H9 (cell line): Measurements from ENCODE around the gene HAND2. TPM values are rescaled to one million over a fixed set of nuclear protein-coding genes. Genes with fewer than 3 reads are reported as not detected.

Experiments used
- DNase-seq: peaks from one replicate; pipeline ENCODE4 v3.0.0-alpha.2; 2017
- H2AFZ ChIP-seq: one replicate; pipeline ENCODE4 v1.6.1; 2013; ENCODE audit warnings: mild to moderate bottlenecking, low read length, control low read depth, moderate library complexity
- H2AK5ac ChIP-seq: 2 replicates; pipeline ENCODE4 v1.6.1; 2013; ENCODE audit warnings: low read length, control low read depth, mixed read lengths; ENCODE audit not compliant: insufficient read length
- H2BK120ac ChIP-seq: one replicate; pipeline ENCODE4 v1.6.1; 2013; ENCODE audit warnings: low read depth, mild to moderate bottlenecking, low read length, control low read depth, inconsistent platforms; ENCODE audit not compliant: poor library complexity, severe bottlenecking
- H2BK12ac ChIP-seq: 2 replicates; pipeline ENCODE4 v1.6.1; 2013; ENCODE audit warnings: low read length, control low read depth, mixed read lengths, low read depth; ENCODE audit not compliant: insufficient read length
- H2BK15ac ChIP-seq: 2 replicates; pipeline ENCODE4 v1.6.1; 2013; ENCODE audit warnings: low read depth, low read length, control low read depth
- H2BK20ac ChIP-seq: one replicate; pipeline ENCODE4 v1.6.1; 2013; ENCODE audit warnings: low read depth, mild to moderate bottlenecking, low read length, control low read depth, inconsistent platforms; ENCODE audit not compliant: poor library complexity, severe bottlenecking
- H2BK5ac ChIP-seq: 2 replicates; pipeline ENCODE4 v1.6.1; 2013; ENCODE audit warnings: low read length, control low read depth, mixed read lengths; ENCODE audit not compliant: insufficient read length
- H3K14ac ChIP-seq: 2 replicates; pipeline ENCODE4 v1.6.1; 2013; ENCODE audit warnings: low read length, control low read depth; ENCODE audit not compliant: insufficient read depth
- H3K18ac ChIP-seq: 2 replicates; pipeline ENCODE4 v1.6.1; 2013; ENCODE audit warnings: low read depth, mild to moderate bottlenecking, mixed read lengths, low read length, control low read depth; ENCODE audit not compliant: insufficient read length
- H3K23ac ChIP-seq: 2 replicates; pipeline ENCODE4 v1.6.1; 2013; ENCODE audit warnings: low read length, control low read depth, mixed read lengths, low read depth; ENCODE audit not compliant: insufficient read length
- H3K23me2 ChIP-seq: 2 replicates; pipeline ENCODE4 v1.6.1; 2013; ENCODE audit warnings: low read depth, mild to moderate bottlenecking, mixed read lengths, low read length, control low read depth; ENCODE audit not compliant: insufficient read length, poor library complexity, severe bottlenecking
- H3K27ac ChIP-seq: 2 replicates; pipeline ENCODE4 v1.5.1; 2013; ENCODE audit warnings: low read length, control low read depth, mixed read lengths, low read depth; ENCODE audit not compliant: insufficient read length
- H3K27me3 ChIP-seq: 2 replicates; pipeline ENCODE4 v1.6.1; 2013; ENCODE audit warnings: low read length, control low read depth, inconsistent platforms; ENCODE audit not compliant: insufficient read depth
- H3K4ac ChIP-seq: 2 replicates; pipeline ENCODE4 v1.6.1; 2013; ENCODE audit warnings: low read depth, mild to moderate bottlenecking, control low read depth, inconsistent platforms, low read length, moderate library complexity
- H3K4me1 ChIP-seq: 2 replicates; pipeline ENCODE4 v1.6.1; 2013; ENCODE audit warnings: low read length, control low read depth, inconsistent platforms; ENCODE audit not compliant: insufficient read depth
- H3K4me2 ChIP-seq: 2 replicates; pipeline ENCODE4 v1.6.1; 2013; ENCODE audit warnings: low read length, control low read depth, mixed read lengths; ENCODE audit not compliant: insufficient read length, insufficient read depth
- H3K56ac ChIP-seq: 2 replicates; pipeline ENCODE4 v1.6.1; 2013; ENCODE audit warnings: low read depth, mild to moderate bottlenecking, mixed read lengths, low read length, control low read depth; ENCODE audit not compliant: insufficient read length
- H3K79me1 ChIP-seq: 2 replicates; pipeline ENCODE4 v1.6.1; 2013; ENCODE audit warnings: low read depth, mild to moderate bottlenecking, moderate library complexity, low read length, control low read depth, inconsistent platforms; ENCODE audit not compliant: insufficient read depth, poor library complexity, severe bottlenecking
- H3K79me2 ChIP-seq: 2 replicates; pipeline ENCODE4 v1.6.1; 2013; ENCODE audit warnings: low read length, control low read depth, inconsistent platforms; ENCODE audit not compliant: insufficient read depth
- H3K9ac ChIP-seq: 2 replicates; pipeline ENCODE4 v1.6.1; 2013; ENCODE audit warnings: low read length, control low read depth, mixed read lengths; ENCODE audit not compliant: insufficient read length; ENCODE audit errors: extremely low read depth
- H3K9me3 ChIP-seq: one replicate; pipeline ENCODE4 v1.6.1; 2013; ENCODE audit warnings: low read depth, low read length, inconsistent platforms; ENCODE audit not compliant: control insufficient read depth
- H3T11ph ChIP-seq: one replicate; pipeline ENCODE4 v1.6.1; 2013; ENCODE audit warnings: mild to moderate bottlenecking, low read length, control low read depth, inconsistent platforms
- H4K20me1 ChIP-seq: one replicate; pipeline ENCODE4 v1.6.1; 2013; ENCODE audit not compliant: control insufficient read depth, insufficient read length, insufficient read depth
- H4K5ac ChIP-seq: 2 replicates; pipeline ENCODE4 v1.6.1; 2013; ENCODE audit warnings: low read depth, mild to moderate bottlenecking, mixed read lengths, low read length, control low read depth; ENCODE audit not compliant: insufficient read length
- H4K8ac ChIP-seq: replicated peaks from 2 replicates; pipeline ENCODE4 v1.6.1; 2013; ENCODE audit warnings: low read length, control low read depth, mixed read lengths, low read depth; ENCODE audit not compliant: insufficient read length
- H4K91ac ChIP-seq: 2 replicates; pipeline ENCODE4 v1.6.1; 2013; ENCODE audit warnings: low read depth, mild to moderate bottlenecking, moderate library complexity, mixed read lengths, low read length, control low read depth; ENCODE audit not compliant: insufficient read length
- H3K27ac Mint-ChIP-seq, 3 experiments: 2 replicates in 2 of 3; 3 replicates in 1 of 3; pipeline ENCODE4 v1.8.0; 2020 to 2021; ENCODE audit warnings: mixed read lengths in 3 of 3, mild to moderate bottlenecking in 1 of 3, moderate library complexity in 1 of 3
- H3K27me3 Mint-ChIP-seq: 2 replicates; pipeline ENCODE4 v1.8.0; 2021; ENCODE audit warnings: low read depth, mild to moderate bottlenecking, moderate library complexity, mixed read lengths
- H3K36me3 Mint-ChIP-seq, 3 experiments: 2 replicates in 2 of 3; 3 replicates in 1 of 3; pipeline ENCODE4 v1.8.0; 2020 to 2021; ENCODE audit warnings: low read depth in 3 of 3, mixed read lengths in 3 of 3; ENCODE audit not compliant: insufficient read depth in 1 of 3
- H3K4me1 Mint-ChIP-seq, 2 experiments: 2 replicates each; pipeline ENCODE4 v1.8.0; 2020; ENCODE audit warnings: mixed read lengths in 2 of 2
- H3K4me3 Mint-ChIP-seq, 2 experiments: 2 replicates in 1 of 2; 3 replicates in 1 of 2; pipeline ENCODE4 v1.8.0; 2020 to 2021; ENCODE audit warnings: mild to moderate bottlenecking in 2 of 2, mixed read lengths in 2 of 2, moderate library complexity in 1 of 2
- H3K9me3 Mint-ChIP-seq, 2 experiments: 2 replicates in 1 of 2; 3 replicates in 1 of 2; pipeline ENCODE4 v1.8.0; 2020; ENCODE audit warnings: mild to moderate bottlenecking in 2 of 2, mixed read lengths in 2 of 2, moderate library complexity in 1 of 2
- CTCF ChIP-seq: fragments of 200-600 bp; sonication (generic); conservative IDR thresholded peaks from 3 replicates; pipeline ENCODE4 v1.8.0; 2021; ENCODE audit warnings: antibody characterized with exemption, mild to moderate bottlenecking
- WGBS: extraction: QIAGEN DNeasy Blood & Tissue Kit; methylation state at CpG from one replicate; pipeline ENCODE4 v1.1.7; 2013; ENCODE audit warnings: missing lambda C conversion rate, low lambda C conversion rate, mixed read lengths; ENCODE audit not compliant: insufficient read length; ENCODE audit errors: extremely low coverage; 5-methylcytosine and 5-hydroxymethylcytosine counted together
- total RNA-seq: library from RNA; stranded (reverse); gene quantifications from 2 replicates; pipeline ENCODE4 v1.2.1, GENCODE V29; 2021

Gene HAND2
- total RNA-seq, 1 experiment from 2014 or later: not detected

GRCh38 chr4:173490256-173490655, 39.8 kb downstream of the HAND2 start:
- H2BK5ac ChIP-seq: no peak overlapping the region
- no peaks in the 10 kb centered on the region for H3K79me2 ChIP-seq
- no peak overlapping the region for H4K5ac ChIP-seq
- peak overlapping the region in 1 of 3 experiments; percentile 73; a peak in 2 of 7 replicates for H3K27ac Mint-ChIP-seq
- H4K91ac ChIP-seq: no peak overlapping the region
- DNase-seq: no peak
- no peak overlapping the region for H3K4me3 Mint-ChIP-seq
- H2AK5ac ChIP-seq: no peak overlapping the region
- H3K4me1 ChIP-seq: no peaks in the 10 kb centered on the region; the same call in 1 of the 2 replicates
- no peak overlapping the region for H3K23ac ChIP-seq
- H2BK20ac ChIP-seq: no peak overlapping the region
- H3K27me3 ChIP-seq: peaks cover 4% of the 10 kb centered on the region; the same call in 1 of the 2 replicates
- H3K27ac ChIP-seq: no peak overlapping the region
- H3K36me3 Mint-ChIP-seq: peaks cover 0 to 4% (median 4%) of the 10 kb centered on the region in 3 experiments; a peak in 2 of 7 replicates
- H3K9me3 Mint-ChIP-seq: peaks cover 0 to 2% of the 10 kb centered on the region in 2 experiments; a peak in 1 of 5 replicates
- no peak overlapping the region for H4K8ac ChIP-seq
- H2AFZ ChIP-seq: no peak overlapping the region
- H3K9me3 ChIP-seq: no peaks in the 10 kb centered on the region
- H2BK15ac ChIP-seq: no peak overlapping the region
- H3K18ac ChIP-seq: no peak overlapping the region
- no peak overlapping the region for H3K4ac ChIP-seq
- H2BK12ac ChIP-seq: no peak overlapping the region
- no peak overlapping the region for H3T11ph ChIP-seq
- H3K9ac ChIP-seq: no peak overlapping the region
- WGBS: no CpG with 5 or more reads among the region's 3 CpGs
- no peak overlapping the region for H3K4me2 ChIP-seq
- no peak overlapping the region for H3K56ac ChIP-seq
- no peak overlapping the region for H2BK120ac ChIP-seq
- H3K14ac ChIP-seq: no peak overlapping the region
- no peak for TF ChIP-seq CTCF
- peaks cover 4% of the 10 kb centered on the region for H3K23me2 ChIP-seq
- no peaks in the 10 kb centered on the region for H3K79me1 ChIP-seq
- no peaks in the 10 kb centered on the region for H4K20me1 ChIP-seq
- peaks cover 31 to 39% of the 10 kb centered on the region in 2 experiments for H3K4me1 Mint-ChIP-seq
- H3K27me3 Mint-ChIP-seq: peaks cover 38% of the 10 kb centered on the region
